Activated CD8-positive, alpha-beta memory T cell treated with anti-CD3 and anti-CD28 coated beads, Interleukin-2, amount 10 ng/mL, durations not matched to agents 7 days and 5 days (primary cell): ENCODE data around the gene BEND5. TPM values are rescaled to one million over a fixed set of nuclear protein-coding genes. Genes with fewer than 3 reads are reported as not detected.
A peak's percentile ranks its signal among the peaks of the same experiment; 100 is the strongest.

Source experiments
- ATAC-seq: fragments of 150-1000 bp; cut with Tn5 transposase; one replicate; pipeline ENCODE4 v1.10.0; 2021; ENCODE audit warnings: moderate library complexity
- CTCF ChIA-PET: fragments of 350-600 bp; sonication (Branson Sonifier 250); formaldehyde crosslinking; loops from one replicate; lab custom pipeline; 2021; ENCODE audit warnings: antibody characterized with exemption; lab: Charles Lee
- DNase-seq: peaks from one replicate; pipeline ENCODE4 v3.0.0-alpha.2; 2020
- H3K27ac Mint-ChIP-seq: one replicate; pipeline ENCODE4 v1.8.0; 2021; ENCODE audit warnings: mild to moderate bottlenecking, mixed read lengths
- H3K27me3 Mint-ChIP-seq: one replicate; pipeline ENCODE4 v1.8.0; 2021; ENCODE audit warnings: mixed read lengths
- H3K36me3 Mint-ChIP-seq: one replicate; pipeline ENCODE4 v1.8.0; 2021; ENCODE audit warnings: mild to moderate bottlenecking, mixed read lengths
- H3K4me1 Mint-ChIP-seq: one replicate; pipeline ENCODE4 v1.8.0; 2021; ENCODE audit warnings: mixed read lengths
- H3K4me3 Mint-ChIP-seq: one replicate; pipeline ENCODE4 v1.8.0; 2021; ENCODE audit warnings: mild to moderate bottlenecking, moderate library complexity, mixed read lengths
- H3K9me3 Mint-ChIP-seq: one replicate; pipeline ENCODE4 v1.8.0; 2022; ENCODE audit warnings: low read depth, mixed read lengths
- total RNA-seq, 2 experiments: library from RNA; stranded (reverse); gene quantifications; one replicate each; pipeline ENCODE4 v1.2.3, GENCODE V29; 2021

The BEND5 gene
- total RNA-seq, 2 experiments from 2014 or later, result 0.96 to 1.9 TPM

GRCh38 chr1:48726557-48727215 is 50.0 kb downstream of the BEND5 start:
- ATAC-seq (no peak), DNase-seq (no peak)
- Mint-ChIP-seq H3K9me3 (no peaks in the 10 kb centered on the region), H3K36me3 (no peaks in the 10 kb centered on the region), H3K4me3 (no peak overlapping the region), H3K27me3 (no peaks in the 10 kb centered on the region), H3K4me1 (peaks cover 8% of the 10 kb centered on the region), H3K27ac (no peak overlapping the region)
- CTCF ChIA-PET, result no interaction called here

DNA sequence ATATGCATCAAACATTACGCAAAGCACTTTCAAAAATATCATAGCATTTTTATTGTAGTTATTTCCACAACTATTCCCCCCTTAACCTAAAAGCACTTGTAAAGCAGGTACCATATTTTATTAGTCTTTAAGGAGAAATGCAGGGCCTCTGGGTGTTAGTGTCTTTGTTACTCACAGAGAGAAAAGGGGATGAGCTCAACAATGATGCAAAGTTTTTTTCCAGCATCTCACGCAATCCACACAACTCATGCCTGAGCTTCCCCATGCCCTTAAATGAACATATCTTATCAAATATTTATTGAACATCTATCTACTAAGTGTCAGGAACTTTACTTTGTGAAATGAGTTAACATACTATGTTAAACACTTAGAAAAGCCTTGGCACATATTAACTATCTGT is 50.6 kb downstream of the BEND5 start:
- CTCF ChIA-PET, result no interaction called here

GRCh38 chr1:48725341-48726046 is 51.2 kb downstream of the BEND5 start:
- CTCF ChIA-PET, result no interaction called here
- Mint-ChIP-seq H3K36me3 (no peaks in the 10 kb centered on the region), H3K27ac (no peak overlapping the region), H3K27me3 (no peaks in the 10 kb centered on the region), H3K9me3 (no peaks in the 10 kb centered on the region), H3K4me1 (peaks cover 8% of the 10 kb centered on the region), H3K4me3 (no peak overlapping the region)
- no peak for DNase-seq
- ATAC-seq, result no peak

More for the DNA sequence above, 50.6 kb downstream of the BEND5 start:
- ATAC-seq, result no peak
- Mint-ChIP-seq H3K27me3 (no peaks in the 10 kb centered on the region), H3K27ac (no peak overlapping the region), H3K9me3 (no peaks in the 10 kb centered on the region), H3K4me3 (no peak overlapping the region), H3K4me1 (peaks cover 8% of the 10 kb centered on the region), H3K36me3 (no peaks in the 10 kb centered on the region)
- no peak for DNase-seq

DNA sequence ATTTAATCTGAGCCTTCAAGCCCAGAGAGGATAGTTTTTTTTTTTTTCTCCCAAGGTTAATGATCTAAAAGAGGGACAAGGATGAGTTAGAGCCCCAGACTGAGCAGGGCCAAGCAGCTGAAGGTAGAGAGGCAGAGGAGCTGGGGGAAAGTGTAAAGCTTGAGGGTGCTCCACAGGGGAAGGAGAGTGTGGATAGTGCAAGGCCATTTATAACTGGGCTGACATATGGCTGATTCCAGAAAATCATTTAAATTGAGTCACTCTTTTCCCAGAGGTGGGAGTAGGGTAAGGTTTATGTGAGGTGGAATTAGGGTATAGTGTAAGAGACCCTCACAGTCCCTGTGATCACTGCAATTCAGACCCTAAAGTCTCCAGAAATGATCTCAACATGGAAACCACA is 55.8 kb downstream of the BEND5 start:
- Mint-ChIP-seq H3K4me3 (no peak overlapping the region), H3K4me1 (no peaks in the 10 kb centered on the region), H3K27ac (no peak overlapping the region), H3K9me3 (no peaks in the 10 kb centered on the region), H3K27me3 (no peaks in the 10 kb centered on the region), H3K36me3 (no peaks in the 10 kb centered on the region)
- no peak for DNase-seq
- CTCF ChIA-PET, result no interaction called here
- no peak for ATAC-seq

DNA sequence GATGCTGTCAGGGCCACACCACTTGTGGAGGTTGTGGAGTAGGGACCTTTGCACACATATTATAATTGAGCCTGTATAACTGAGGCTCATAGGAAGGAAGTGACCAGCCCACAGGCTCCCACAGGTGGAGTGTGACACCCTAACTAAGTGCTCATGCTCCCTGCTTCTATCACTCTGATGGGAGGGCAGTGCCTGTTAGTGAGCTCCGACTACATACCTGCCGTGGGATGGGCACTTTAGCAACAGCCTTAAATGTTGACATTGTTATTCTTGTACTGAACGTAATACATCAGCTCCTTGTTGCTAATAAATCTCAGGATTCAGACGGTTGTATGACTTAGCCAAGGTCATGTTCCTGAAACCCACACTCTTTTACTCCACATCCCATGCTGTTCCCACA is 58.0 kb downstream of the BEND5 start:
- ATAC-seq (no peak), DNase-seq (no peak)
- Mint-ChIP-seq H3K27ac (no peak overlapping the region), H3K36me3 (no peaks in the 10 kb centered on the region), H3K9me3 (no peaks in the 10 kb centered on the region), H3K4me3 (no peak overlapping the region), H3K4me1 (no peaks in the 10 kb centered on the region), H3K27me3 (no peaks in the 10 kb centered on the region)
- CTCF ChIA-PET, result no interaction called here

GRCh38 chr1:48718116-48718630 is 58.5 kb downstream of the BEND5 start:
- CTCF ChIA-PET, result no interaction called here
- no peaks in the 10 kb centered on the region for H3K4me1 Mint-ChIP-seq
- H3K4me3 Mint-ChIP-seq, result no peak overlapping the region
- no peak for DNase-seq
- no peaks in the 10 kb centered on the region for H3K36me3 Mint-ChIP-seq
- no peaks in the 10 kb centered on the region for H3K9me3 Mint-ChIP-seq
- H3K27me3 Mint-ChIP-seq, result no peaks in the 10 kb centered on the region
- no peak overlapping the region for H3K27ac Mint-ChIP-seq
- no peak for ATAC-seq

GRCh38 chr1:48717082-48717481 is 59.6 kb downstream of the BEND5 start:
- H3K27me3 Mint-ChIP-seq, result no peaks in the 10 kb centered on the region

GRCh38 chr1:48715921-48716320 is 60.8 kb downstream of the BEND5 start:
- DNase-seq (no peak), ATAC-seq (no peak)
- H3K27me3 Mint-ChIP-seq, result no peaks in the 10 kb centered on the region
- no peaks in the 10 kb centered on the region for H3K4me1 Mint-ChIP-seq
- no peak overlapping the region for H3K4me3 Mint-ChIP-seq
- no peaks in the 10 kb centered on the region for H3K9me3 Mint-ChIP-seq
- CTCF ChIA-PET, result interaction anchor here (0.7 kb wide), 1 partner anchor 19 kb away, joined by 4 read pairs; no protein-coding TSS in a partner anchor
- no peaks in the 10 kb centered on the region for H3K36me3 Mint-ChIP-seq
- H3K27ac Mint-ChIP-seq, result no peak overlapping the region

More at GRCh38 chr1:48717082-48717481, 59.6 kb downstream of the BEND5 start:
- ATAC-seq (no peak), DNase-seq (no peak)
- H3K4me1 Mint-ChIP-seq, result no peaks in the 10 kb centered on the region
- H3K9me3 Mint-ChIP-seq, result no peaks in the 10 kb centered on the region
- CTCF ChIA-PET, result no interaction called here
- no peaks in the 10 kb centered on the region for H3K36me3 Mint-ChIP-seq
- no peak overlapping the region for H3K4me3 Mint-ChIP-seq
- H3K27ac Mint-ChIP-seq, result no peak overlapping the region

GRCh38 chr1:48710915-48711314 is 65.8 kb downstream of the BEND5 start:
- DNase-seq, result no peak
- no peak for ATAC-seq
- no peak overlapping the region for H3K27ac Mint-ChIP-seq
- H3K4me1 Mint-ChIP-seq, result no peaks in the 10 kb centered on the region
- CTCF ChIA-PET, result no interaction called here
- H3K4me3 Mint-ChIP-seq, result no peak overlapping the region
- no peaks in the 10 kb centered on the region for H3K9me3 Mint-ChIP-seq
- H3K27me3 Mint-ChIP-seq, result no peaks in the 10 kb centered on the region
- H3K36me3 Mint-ChIP-seq, result no peaks in the 10 kb centered on the region

- H3K27ac Mint-ChIP-seq, result no peak overlapping the region
- H3K27me3 Mint-ChIP-seq, result peaks cover 4% of the 10 kb centered on the region
- ATAC-seq, result no peak
- no peaks in the 10 kb centered on the region for H3K36me3 Mint-ChIP-seq
- no peaks in the 10 kb centered on the region for H3K9me3 Mint-ChIP-seq
- no peaks in the 10 kb centered on the region for H3K4me1 Mint-ChIP-seq
- CTCF ChIA-PET, result no interaction called here
- no peak for DNase-seq
- H3K4me3 Mint-ChIP-seq, result no peak overlapping the region
Observed at GRCh38 chr1:48710318-48710717, 66.4 kb downstream of the BEND5 start.

GRCh38 chr1:48704736-48705135 is 72.0 kb downstream of the BEND5 start:
- ATAC-seq (no peak), DNase-seq (no peak)
- Mint-ChIP-seq H3K4me1 (no peaks in the 10 kb centered on the region), H3K4me3 (no peak overlapping the region), H3K9me3 (no peaks in the 10 kb centered on the region), H3K27me3 (peaks cover 20% of the 10 kb centered on the region), H3K27ac (no peak overlapping the region), H3K36me3 (no peaks in the 10 kb centered on the region)
- CTCF ChIA-PET, result no interaction called here

DNA sequence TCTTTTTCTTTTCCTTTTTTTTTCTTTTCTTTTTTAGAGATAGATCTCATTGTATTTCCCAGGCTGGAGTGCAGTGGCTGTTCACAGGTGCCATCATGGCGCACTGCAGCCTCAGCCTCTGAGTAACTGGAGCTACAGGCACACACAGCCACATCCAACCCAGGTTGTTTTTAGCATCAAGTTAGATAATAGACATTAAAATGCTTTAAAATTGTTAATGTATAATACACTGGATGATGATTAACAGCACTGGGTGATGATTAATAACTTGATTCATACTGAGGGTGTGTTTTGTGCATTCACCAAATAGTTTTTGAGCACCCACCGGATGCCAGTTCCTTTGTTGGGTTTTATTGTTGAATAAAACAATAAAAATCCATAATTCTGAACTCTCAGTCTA is 75.2 kb downstream of the BEND5 start:
- no peaks in the 10 kb centered on the region for H3K36me3 Mint-ChIP-seq
- no peaks in the 10 kb centered on the region for H3K9me3 Mint-ChIP-seq
- no peak overlapping the region for H3K4me3 Mint-ChIP-seq
- no peaks in the 10 kb centered on the region for H3K4me1 Mint-ChIP-seq
- no peak for ATAC-seq
- CTCF ChIA-PET, result no interaction called here
- DNase-seq, result no peak
- H3K27me3 Mint-ChIP-seq, result peaks cover 20% of the 10 kb centered on the region
- H3K27ac Mint-ChIP-seq, result no peak overlapping the region

GRCh38 chr1:48697066-48697707 is 79.5 kb downstream of the BEND5 start:
- ATAC-seq (no peak), DNase-seq (peak; percentile 59)
- no peaks in the 10 kb centered on the region for H3K36me3 Mint-ChIP-seq
- no peaks in the 10 kb centered on the region for H3K9me3 Mint-ChIP-seq
- CTCF ChIA-PET, result interaction anchor here (0.8 to 2.2 kb wide), 3 partner anchors 19 to 209 kb away, joined by 3 to 6 read pairs (median 4); no protein-coding TSS in a partner anchor
- no peak overlapping the region for H3K27ac Mint-ChIP-seq
- H3K4me3 Mint-ChIP-seq, result no peak overlapping the region
- H3K4me1 Mint-ChIP-seq, result no peaks in the 10 kb centered on the region
- peaks cover 3% of the 10 kb centered on the region for H3K27me3 Mint-ChIP-seq
